ENCODE data around the gene STIM1.

The STIM1 gene

GRCh38 chr11:3867209-3868091, 12.0 kb downstream of the STIM1 start:
- H3K27ac Mint-ChIP-seq = peak overlapping the region in 1 of 3 experiments; percentile 7
- no peaks in the 10 kb centered on the region for H3K36me3 Mint-ChIP-seq (ENCODE audit: low read depth)
- H3K4me1 Mint-ChIP-seq = peaks cover 20% of the 10 kb centered on the region
- no peaks in the 10 kb centered on the region for H3K27me3 Mint-ChIP-seq (ENCODE audit: low read depth)
- no peak for TF ChIP-seq CTCF (IDR thresholded peaks at IDR 0.05; ENCODE audit: unreplicated experiment in 3 of 3)
- H3K4me3 Mint-ChIP-seq = no peak overlapping the region
- no peaks in the 10 kb centered on the region for H3K9me3 Mint-ChIP-seq

- no peak overlapping the region for H3K4me3 Mint-ChIP-seq
- TF ChIP-seq CTCF (IDR thresholded peaks at IDR 0.05; ENCODE audit: unreplicated experiment in 3 of 3) = no peak
- no peaks in the 10 kb centered on the region for H3K9me3 Mint-ChIP-seq
- H3K36me3 Mint-ChIP-seq (ENCODE audit: low read depth) = no peaks in the 10 kb centered on the region
- H3K27ac Mint-ChIP-seq = no peak overlapping the region
- H3K4me1 Mint-ChIP-seq = peaks cover 16% of the 10 kb centered on the region
- H3K27me3 Mint-ChIP-seq (ENCODE audit: low read depth) = no peaks in the 10 kb centered on the region
Measured at GRCh38 chr11:3873712-3874349, 18.4 kb downstream of the STIM1 start.

- Mint-ChIP-seq H3K27ac (no peak overlapping the region), H3K9me3 (no peaks in the 10 kb centered on the region), H3K27me3 (ENCODE audit: low read depth) (no peaks in the 10 kb centered on the region), H3K4me3 (no peak overlapping the region), H3K36me3 (ENCODE audit: low read depth) (no peaks in the 10 kb centered on the region), H3K4me1 (peaks cover 35% of the 10 kb centered on the region)
- no peak for TF ChIP-seq CTCF (IDR thresholded peaks at IDR 0.05; ENCODE audit: unreplicated experiment in 3 of 3)
Measured at GRCh38 chr11:3876613-3877012, 21.1 kb downstream of the STIM1 start.

GRCh38 chr11:3877364-3878257, 22.1 kb downstream of the STIM1 start:
- Mint-ChIP-seq H3K27ac (peak overlapping the region in 2 of 3 experiments; percentile 6 to 42), H3K9me3 (no peaks in the 10 kb centered on the region), H3K4me3 (no peak overlapping the region), H3K36me3 (ENCODE audit: low read depth) (no peaks in the 10 kb centered on the region), H3K4me1 (peaks cover 35% of the 10 kb centered on the region), H3K27me3 (ENCODE audit: low read depth) (no peaks in the 10 kb centered on the region)
- TF ChIP-seq CTCF (IDR thresholded peaks at IDR 0.05; ENCODE audit: unreplicated experiment in 3 of 3) = no peak

- Mint-ChIP-seq H3K4me1 (peaks cover 35% of the 10 kb centered on the region), H3K27ac (peak overlapping the region in 1 of 3 experiments; percentile 42), H3K27me3 (ENCODE audit: low read depth) (no peaks in the 10 kb centered on the region), H3K9me3 (no peaks in the 10 kb centered on the region), H3K36me3 (ENCODE audit: low read depth) (no peaks in the 10 kb centered on the region), H3K4me3 (no peak overlapping the region)
- no peak for TF ChIP-seq CTCF (IDR thresholded peaks at IDR 0.05; ENCODE audit: unreplicated experiment in 3 of 3)
Measured at GRCh38 chr11:3878258-3878584, 22.8 kb downstream of the STIM1 start.

All from nephron (organoid).